ENCODE data around the gene GARIN5B. TPM values are rescaled to one million over a fixed set of nuclear protein-coding genes. Genes with fewer than 3 reads are reported as not detected.

Gene GARIN5B
- total RNA-seq, 2 donors from 2014 or later: 1.5 TPM; not detected in 1

DNA sequence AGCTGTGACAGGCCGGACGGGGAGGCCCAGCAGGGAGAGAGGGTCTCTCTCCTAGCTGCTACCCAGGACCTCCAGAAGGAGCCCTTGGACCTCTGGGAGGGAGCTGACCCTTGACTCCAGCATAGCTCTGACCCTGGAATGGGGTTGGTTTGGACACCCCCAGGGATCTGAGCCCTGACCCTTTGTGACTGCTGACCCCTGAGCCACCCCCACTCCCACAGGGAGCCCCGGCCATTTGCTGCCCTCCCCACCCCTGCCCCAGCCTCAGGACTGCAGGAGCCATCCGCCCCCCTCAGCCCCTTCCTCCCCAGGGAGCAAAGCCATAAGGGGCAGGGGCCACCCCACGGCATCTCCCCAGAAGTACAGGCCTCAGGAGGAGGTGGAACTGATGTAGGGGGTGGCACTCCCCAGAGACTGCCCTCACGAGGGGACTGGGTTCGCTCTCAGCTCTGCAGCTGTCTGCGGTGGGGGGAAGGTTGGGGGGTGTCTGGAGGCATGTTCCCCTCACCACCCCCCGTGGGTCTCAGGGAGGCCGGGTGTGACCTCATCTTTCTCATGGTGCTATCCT lies 15.5 kb downstream of the GARIN5B start:
- 89% methylated on average over 10 of the region's 10 CpGs for WGBS
- peaks cover 2% of the 10 kb centered on the region for H3K27me3 ChIP-seq (replicated peaks; ENCODE audit: insufficient read depth)
- intact Hi-C loops (cut with DNase I): no loop called here
- H3K4me3 ChIP-seq: no peak overlapping the region
- no peaks in the 10 kb centered on the region for H3K4me1 ChIP-seq (replicated peaks)
- H3K36me3 ChIP-seq: no peaks in the 10 kb centered on the region
- no peak overlapping the region for H3K27ac ChIP-seq
- DNase-seq (ENCODE audit: low spot score): no peak
- no peaks in the 10 kb centered on the region for H3K9me3 ChIP-seq
- no peak for TF ChIP-seq POLR2AphosphoS5 (IDR thresholded peaks at IDR 0.05)
- TF ChIP-seq POLR2A (IDR thresholded peaks at IDR 0.05): no peak
- TF ChIP-seq, protein P1, sequence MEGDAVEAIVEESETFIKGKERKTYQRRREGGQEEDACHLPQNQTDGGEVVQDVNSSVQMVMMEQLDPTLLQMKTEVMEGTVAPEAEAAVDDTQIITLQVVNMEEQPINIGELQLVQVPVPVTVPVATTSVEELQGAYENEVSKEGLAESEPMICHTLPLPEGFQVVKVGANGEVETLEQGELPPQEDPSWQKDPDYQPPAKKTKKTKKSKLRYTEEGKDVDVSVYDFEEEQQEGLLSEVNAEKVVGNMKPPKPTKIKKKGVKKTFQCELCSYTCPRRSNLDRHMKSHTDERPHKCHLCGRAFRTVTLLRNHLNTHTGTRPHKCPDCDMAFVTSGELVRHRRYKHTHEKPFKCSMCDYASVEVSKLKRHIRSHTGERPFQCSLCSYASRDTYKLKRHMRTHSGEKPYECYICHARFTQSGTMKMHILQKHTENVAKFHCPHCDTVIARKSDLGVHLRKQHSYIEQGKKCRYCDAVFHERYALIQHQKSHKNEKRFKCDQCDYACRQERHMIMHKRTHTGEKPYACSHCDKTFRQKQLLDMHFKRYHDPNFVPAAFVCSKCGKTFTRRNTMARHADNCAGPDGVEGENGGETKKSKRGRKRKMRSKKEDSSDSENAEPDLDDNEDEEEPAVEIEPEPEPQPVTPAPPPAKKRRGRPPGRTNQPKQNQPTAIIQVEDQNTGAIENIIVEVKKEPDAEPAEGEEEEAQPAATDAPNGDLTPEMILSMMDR (IDR thresholded peaks at IDR 0.05): no peak

DNA sequence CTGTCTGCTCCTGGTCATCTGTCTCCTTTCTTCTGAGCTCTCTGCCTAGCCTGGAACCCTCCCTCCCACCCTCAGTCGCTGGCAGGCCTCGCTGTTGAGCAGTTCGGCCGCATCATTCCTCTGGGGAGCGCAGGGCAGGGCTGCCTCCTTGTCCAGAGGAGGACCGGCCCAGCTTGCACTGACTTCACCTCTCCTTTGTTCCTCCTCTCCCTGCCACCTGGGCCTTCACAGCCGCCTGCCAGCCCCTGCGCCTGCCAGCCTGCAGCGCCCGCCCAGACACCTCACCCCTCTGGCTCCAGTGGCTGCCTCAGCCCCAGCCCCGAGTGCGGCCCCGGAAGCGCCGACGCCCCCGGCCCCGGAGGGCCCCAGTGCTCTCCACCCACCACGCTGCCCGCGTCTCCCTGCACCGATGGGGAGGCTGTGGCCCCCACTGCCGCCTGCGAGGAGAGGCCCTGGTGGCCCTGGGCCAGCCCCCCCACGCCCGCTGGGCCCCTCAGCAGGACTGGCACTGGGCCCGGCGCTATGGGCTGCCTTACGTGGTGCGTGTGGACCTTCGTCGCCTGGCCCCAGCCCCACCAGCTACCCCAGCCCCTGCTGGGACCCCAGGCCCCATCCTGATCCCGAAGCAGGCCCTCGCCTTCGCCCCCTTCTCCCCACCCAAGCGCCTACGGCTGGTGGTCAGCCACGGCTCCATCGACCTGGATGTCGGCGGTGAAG lies 16.2 kb downstream of the GARIN5B start:
- 87% methylated on average over 22 of the region's 41 CpGs for WGBS
- DNase-seq (ENCODE audit: low spot score): no peak
- Histone ChIP-seq H3K4me3 (no peak overlapping the region), H3K9me3 (no peaks in the 10 kb centered on the region), H3K36me3 (no peaks in the 10 kb centered on the region), H3K4me1 (replicated peaks) (no peaks in the 10 kb centered on the region), H3K27ac (no peak overlapping the region), H3K27me3 (replicated peaks; ENCODE audit: insufficient read depth) (no peaks in the 10 kb centered on the region)
- intact Hi-C loops (cut with DNase I): no loop called here
- no peak for TF ChIP-seq POLR2AphosphoS5 (IDR thresholded peaks at IDR 0.05)
- no peak for TF ChIP-seq POLR2A (IDR thresholded peaks at IDR 0.05)
- TF ChIP-seq, protein P1 (IDR thresholded peaks at IDR 0.05): no peak

DNA sequence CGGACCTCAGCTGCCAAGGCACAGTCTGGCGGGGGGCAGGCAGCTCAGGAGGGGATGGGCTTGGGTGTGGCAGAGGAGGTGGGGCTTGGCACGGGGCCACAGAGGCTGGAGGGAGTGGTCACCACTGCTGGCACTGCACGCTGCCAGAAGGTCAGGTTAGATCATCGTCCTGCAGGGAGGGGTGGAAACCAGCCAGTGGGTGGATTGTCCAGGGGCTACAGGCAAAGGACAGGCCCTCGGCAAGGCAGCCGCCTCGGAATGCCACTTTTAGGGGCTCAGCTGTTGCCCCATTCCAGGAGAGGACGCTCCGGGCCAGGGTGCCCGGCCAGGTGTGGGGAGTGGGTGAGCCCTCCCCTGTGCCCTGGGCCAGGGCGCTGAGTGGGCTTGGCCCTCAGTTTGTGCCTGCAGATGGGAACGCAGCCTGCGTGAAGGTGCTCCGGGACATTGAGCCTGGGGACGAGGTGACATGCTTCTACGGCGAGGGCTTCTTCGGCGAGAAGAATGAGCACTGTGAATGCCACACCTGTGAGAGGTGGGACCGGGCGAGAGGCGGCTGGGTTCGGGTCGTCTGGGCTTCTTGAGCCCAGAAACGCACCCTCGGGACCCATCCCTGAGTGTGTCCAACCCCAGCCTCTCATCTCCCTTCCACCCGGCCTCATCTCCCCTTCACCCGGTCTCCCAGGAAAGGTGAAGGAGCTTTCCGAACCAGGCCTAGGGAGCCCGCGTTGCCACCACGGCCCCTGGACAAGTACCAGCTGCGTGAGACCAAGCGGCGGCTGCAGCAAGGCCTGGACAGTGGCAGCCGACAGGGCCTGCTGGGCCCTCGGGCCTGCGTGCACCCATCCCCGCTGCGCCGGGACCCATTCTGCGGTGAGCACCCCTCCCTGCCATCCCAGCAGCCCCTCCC lies 17.0 kb downstream of the GARIN5B start:
- WGBS: 83% methylated on average over 43 of the region's 43 CpGs
- DNase-seq (ENCODE audit: low spot score): no peak
- H3K27ac ChIP-seq: no peak overlapping the region
- TF ChIP-seq POLR2AphosphoS5 (IDR thresholded peaks at IDR 0.05) (no peak), POLR2A (IDR thresholded peaks at IDR 0.05) (no peak)
- TF ChIP-seq, protein P1 (IDR thresholded peaks at IDR 0.05): no peak
- no peak overlapping the region for H3K4me3 ChIP-seq
- H3K27me3 ChIP-seq (replicated peaks; ENCODE audit: insufficient read depth): no peaks in the 10 kb centered on the region
- intact Hi-C loops (cut with DNase I): no loop called here
- no peaks in the 10 kb centered on the region for H3K36me3 ChIP-seq
- H3K9me3 ChIP-seq: no peaks in the 10 kb centered on the region
- H3K4me1 ChIP-seq (replicated peaks): no peaks in the 10 kb centered on the region

DNA sequence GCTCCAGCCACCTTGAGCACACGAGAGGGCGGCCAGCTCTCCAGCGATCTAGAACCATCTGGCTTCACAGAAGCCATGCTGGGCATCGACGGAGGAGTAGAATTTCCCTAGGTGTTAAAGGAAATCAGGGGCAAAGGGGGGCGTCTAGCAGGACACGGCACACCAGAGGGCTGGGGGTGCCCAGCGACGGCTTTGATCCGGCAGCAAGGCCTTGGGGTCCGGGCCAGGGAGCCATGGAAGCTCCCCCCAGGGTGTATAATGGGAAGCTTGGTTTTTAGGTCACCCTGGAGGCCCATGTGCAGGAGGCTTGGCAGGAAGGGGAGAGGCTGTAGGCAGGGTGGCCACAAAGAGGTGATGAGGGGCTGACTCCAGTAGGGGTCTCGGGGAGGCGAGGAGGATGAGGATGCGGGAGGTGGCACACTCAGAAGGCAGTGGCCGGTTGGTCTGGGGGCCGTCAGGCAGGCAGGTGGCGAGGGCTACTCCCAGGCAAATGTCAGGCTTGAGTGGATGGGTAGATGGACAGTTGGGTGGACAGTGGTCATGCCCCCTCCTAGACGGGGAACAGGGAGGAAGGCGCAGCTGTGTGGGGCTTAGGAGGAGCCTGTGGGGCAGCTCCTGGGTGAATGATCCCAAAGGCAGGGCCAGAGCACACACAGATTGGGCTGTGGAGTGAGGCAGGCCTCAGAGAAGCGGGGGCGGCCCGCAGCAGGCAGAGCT lies 17.8 kb downstream of the GARIN5B start:
- no peaks in the 10 kb centered on the region for H3K27me3 ChIP-seq (replicated peaks; ENCODE audit: insufficient read depth)
- H3K9me3 ChIP-seq: no peaks in the 10 kb centered on the region
- WGBS: 88% methylated on average over 22 of the region's 22 CpGs
- intact Hi-C loops (cut with DNase I): no loop called here
- H3K27ac ChIP-seq: no peak overlapping the region
- H3K4me1 ChIP-seq (replicated peaks): peaks cover 1% of the 10 kb centered on the region
- H3K36me3 ChIP-seq: no peaks in the 10 kb centered on the region
- no peak for DNase-seq (ENCODE audit: low spot score)
- H3K4me3 ChIP-seq: no peak overlapping the region
- TF ChIP-seq POLR2AphosphoS5 (IDR thresholded peaks at IDR 0.05) (no peak), POLR2A (IDR thresholded peaks at IDR 0.05) (no peak)
- TF ChIP-seq, protein P1 (IDR thresholded peaks at IDR 0.05): no peak

All from prostate gland (tissue), 2 donors.